Esophagus mucosa (tissue), 1 donor: ENCODE data around the gene PFKFB1. TPM values are rescaled to one million over a fixed set of nuclear protein-coding genes. Genes with fewer than 3 reads are reported as not detected.
A peak's percentile ranks its signal among the peaks of the same experiment; 100 is the strongest.

ENCODE experiments used
- ATAC-seq: fragments of 200-7000 bp; cut with Tn5 transposase; one replicate; pipeline ENCODE4 v1.9.1; 2020
- total RNA-seq: library from RNA; stranded (reverse); gene quantifications from one replicate; pipeline ENCODE4 v1.2.4, GENCODE V29; 2023
- donor health status: DM: yes; HTN: yes; CAD: no.

The PFKFB1 gene
- total RNA-seq, 1 donor from 2014 or later, result 0.36 TPM

DNA sequence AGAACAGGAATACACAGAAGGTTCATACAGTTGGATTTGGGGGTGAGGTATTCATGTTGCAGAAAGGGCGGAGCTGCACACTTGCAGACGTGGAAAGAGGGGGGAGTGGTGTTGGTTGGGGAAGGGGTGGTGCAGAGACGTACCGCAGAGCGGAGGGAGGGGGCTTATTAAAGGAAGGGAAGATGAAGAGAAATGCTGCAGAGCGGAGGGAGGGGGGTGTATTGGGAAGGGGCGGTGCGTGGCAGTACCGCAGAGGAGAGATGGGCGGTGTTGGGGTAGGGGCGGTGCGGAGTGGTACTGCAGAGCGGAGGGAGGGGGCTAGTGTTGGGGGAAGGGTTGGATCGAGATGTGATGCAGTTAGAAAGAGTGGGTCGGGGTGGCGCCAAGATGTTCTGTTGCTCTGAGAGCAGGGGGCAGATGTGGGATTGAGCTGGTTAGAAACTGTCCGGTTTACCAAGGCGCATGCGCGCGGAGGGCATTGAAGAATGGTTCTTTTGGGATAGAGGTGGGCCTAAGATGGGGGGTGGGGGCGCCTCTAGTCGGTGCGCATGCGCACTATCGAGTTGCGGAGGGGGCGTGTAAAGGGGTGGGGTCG lies 72.5 kb downstream of the PFKFB1 start:
- no peak for ATAC-seq

DNA sequence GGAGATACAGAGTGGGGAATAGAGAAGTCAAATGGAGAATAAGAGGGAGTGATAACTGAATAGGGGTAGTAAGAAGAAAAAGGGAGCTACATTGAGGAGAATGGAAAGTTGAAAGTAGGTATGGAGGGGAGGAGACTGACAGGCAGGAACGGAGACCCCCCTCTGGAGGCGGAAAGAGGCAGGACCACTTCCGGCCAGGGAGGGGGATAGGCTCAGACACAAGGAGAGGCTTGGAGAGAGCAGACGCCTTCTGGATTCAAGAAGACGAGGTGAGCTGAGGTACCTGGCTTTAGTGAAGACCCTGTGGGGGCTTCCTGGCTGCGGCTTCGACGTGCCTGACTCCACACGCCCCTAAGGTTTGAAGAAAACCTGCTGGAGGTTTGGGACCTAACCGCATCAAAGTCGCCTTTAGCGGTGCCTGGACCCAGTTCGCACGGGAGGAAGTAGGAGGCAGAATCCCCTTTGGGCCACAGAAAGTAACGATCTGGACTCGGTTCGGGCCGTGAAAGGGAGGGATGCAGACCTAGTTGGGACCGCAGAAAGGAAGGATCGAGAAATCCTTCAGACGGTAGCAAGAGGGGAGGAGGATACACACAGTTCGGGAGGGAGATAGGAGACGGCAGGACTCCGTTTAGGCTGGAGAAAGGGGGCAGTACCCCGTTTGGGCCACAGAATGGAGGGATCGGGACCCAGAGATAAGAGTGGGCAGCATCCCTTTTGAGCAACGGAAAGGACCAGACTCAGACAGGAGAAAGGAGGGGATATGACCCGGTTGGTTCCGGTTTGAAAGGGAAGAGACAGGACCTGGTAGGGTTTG lies 73.2 kb downstream of the PFKFB1 start, which contains the start of gene TRO:
Gene TRO (plus strand): TSS at position 215 of the 817 bp plus-strand sequence. CDS start 1,423 bp downstream, outside the sequence.
- ATAC-seq, result no peak

DNA sequence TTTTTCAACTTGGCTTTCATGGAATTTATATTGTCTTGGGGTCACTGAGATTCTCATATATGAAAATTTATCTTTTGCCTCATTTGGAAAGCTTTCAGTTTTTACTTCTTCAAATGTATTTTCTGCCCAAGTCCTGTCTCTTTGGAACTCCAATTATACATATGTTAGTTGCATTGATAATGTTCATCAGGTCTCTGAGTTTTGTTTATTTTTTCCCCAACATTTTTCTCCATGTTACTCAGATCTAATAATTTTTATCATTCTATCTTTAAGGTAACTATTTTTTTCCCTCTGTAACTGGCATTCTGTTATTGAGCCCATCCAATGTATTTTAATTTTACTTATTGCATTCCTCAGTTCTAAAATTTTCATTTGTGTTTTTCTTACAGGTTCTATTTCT lies 84.0 kb downstream of the PFKFB1 start:
- no peak for ATAC-seq

DNA sequence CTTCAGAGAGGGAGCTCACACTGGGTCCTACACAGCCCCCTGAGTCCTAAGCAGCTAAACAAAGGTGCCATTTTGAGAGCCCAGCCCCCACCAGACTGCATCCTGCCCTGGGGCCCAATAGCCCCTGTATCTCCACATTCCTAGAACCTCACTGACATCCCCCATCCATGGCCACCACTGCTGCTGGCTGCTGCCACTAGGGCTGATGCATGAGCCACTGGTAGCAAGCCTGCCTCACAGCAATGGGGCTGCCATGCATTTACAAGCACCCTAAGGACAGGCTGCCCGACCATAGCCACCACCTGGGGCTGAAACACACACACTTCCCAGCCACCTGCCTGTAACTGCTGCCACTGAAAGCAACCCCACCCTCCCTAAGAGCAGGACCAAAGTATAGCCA lies 99.8 kb downstream of the PFKFB1 start:
- no peak for ATAC-seq

DNA sequence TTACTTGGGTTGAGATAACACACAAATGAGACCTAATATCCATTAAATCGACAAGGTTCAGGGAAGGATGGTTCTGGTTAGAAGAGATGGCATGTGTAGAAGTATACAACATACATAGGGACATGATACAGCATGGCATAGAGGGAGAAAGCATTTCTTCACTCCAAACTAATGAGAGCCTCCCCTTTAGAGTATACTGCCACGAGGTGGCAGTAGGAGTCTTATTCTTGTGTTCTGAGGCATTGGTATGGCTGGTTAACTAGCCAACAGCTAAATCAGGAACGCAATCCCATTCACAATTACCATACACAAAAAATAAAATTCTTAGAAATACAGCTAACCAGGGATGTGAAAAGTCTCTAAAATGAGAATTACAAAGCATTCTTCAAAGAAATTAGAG lies 102.4 kb downstream of the PFKFB1 start:
- peak; percentile 57 for ATAC-seq

DNA sequence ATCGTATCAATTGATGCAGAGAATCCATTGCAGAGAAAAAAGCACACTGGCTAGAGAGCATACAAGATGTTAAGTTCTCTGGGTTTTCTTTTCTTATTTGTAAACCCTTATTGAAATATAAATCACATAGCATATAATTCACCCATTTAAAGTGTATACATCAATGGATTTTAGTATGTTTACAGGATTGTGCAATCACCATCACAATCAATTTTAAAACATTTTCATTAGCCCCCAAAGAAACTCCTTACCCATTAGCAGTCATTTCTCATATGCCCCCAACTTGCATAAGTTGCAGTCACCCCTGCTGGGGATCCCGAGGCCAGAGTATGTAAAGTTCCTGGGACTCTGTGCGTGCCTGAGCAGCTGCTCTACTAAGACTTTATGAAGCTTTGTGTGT lies 108.2 kb downstream of the PFKFB1 start:
- ATAC-seq, result no peak

Other genes with a start within 250 kb of the PFKFB1 start
- gene ITIH6, start 195.9 kb downstream of the PFKFB1 start, total RNA-seq, result not detected
- 52.4 TPM for gene MAGED2, start 186.4 kb downstream of the PFKFB1 start, total RNA-seq
- gene TRO, start 73.4 kb downstream of the PFKFB1 start, total RNA-seq, result 2.7 TPM
- gene APEX2, start 6.2 kb upstream of the PFKFB1 start, total RNA-seq, result 16.3 TPM
- not detected for gene ALAS2, start 36.8 kb upstream of the PFKFB1 start, total RNA-seq
- gene PAGE2B, start 80.8 kb upstream of the PFKFB1 start, total RNA-seq, result not detected
- not detected for gene PAGE2, start 94.8 kb upstream of the PFKFB1 start, total RNA-seq
- not detected for gene PAGE5, start 226.2 kb upstream of the PFKFB1 start, total RNA-seq